GM12878 (cell line): ENCODE data around the gene C1orf74. TPM values are rescaled to one million over a fixed set of nuclear protein-coding genes. Genes with fewer than 3 reads are reported as not detected.

Source experiments
- ATAC-seq: fragments of 200-7000 bp; cut with Tn5 transposase; 3 replicates; pipeline ENCODE4 v1.9.1; 2020; ENCODE audit warnings: mild to moderate bottlenecking, moderate library complexity
- BruUV-seq: library from RNA; stranded (reverse); fragments of 400-500 nt; replicated peaks from 2 replicates; lab custom pipeline; 2021; lab: Mats Ljungman, UMichigan
- CTCF ChIA-PET: fragments of 300-600 bp; sonication (Branson Sonifier 250); formaldehyde crosslinking; extraction: SDS; loops from one replicate; lab custom pipeline; 2021; ENCODE audit warnings: inconsistent platforms; lab: Yijun Ruan, JAX
- POLR2A ChIA-PET: fragments of 350-600 bp; formaldehyde crosslinking; extraction: SDS; loops from one replicate; lab custom pipeline; 2021; ENCODE audit warnings: inconsistent platforms; lab: Charles Lee
- RAD21 ChIA-PET: fragments of 300-600 bp; sonication (Branson Sonifier 250); formaldehyde crosslinking; loops from one replicate; lab custom pipeline; 2023; ENCODE audit warnings: antibody characterized with exemption; ENCODE audit not compliant: unreplicated experiment; lab: Charles Lee
- SMC1A ChIA-PET: fragments of 300-600 bp; sonication (Branson Sonifier 250); formaldehyde crosslinking; loops from one replicate; lab custom pipeline; 2023; ENCODE audit not compliant: unreplicated experiment, uncharacterized antibody; lab: Charles Lee
- DNase-seq: peaks from one replicate; pipeline ENCODE4 v3.0.0-alpha.2; 2011; ENCODE audit warnings: low read depth, low spot score
- FAIRE-seq: peaks from 3 replicates; lab custom pipeline; 2011; peaks lifted over from hg19 to GRCh38; lab: Jason Lieb, UNC
- H2AFZ ChIP-seq: 2 replicates; pipeline ENCODE4 v1.6.0; 2011; ENCODE audit warnings: low read depth, low read length, control low read depth; ENCODE audit not compliant: control insufficient read depth
- H3K27ac ChIP-seq: 2 replicates; pipeline ENCODE4 v1.5.1; 2011; ENCODE audit warnings: control low read depth; ENCODE audit not compliant: control insufficient read depth, insufficient read depth
- H3K27me3 ChIP-seq, 2 experiments: replicated peaks in 1 of 2; 2 replicates each; pipeline versions ENCODE4 v1.6.0 to v1.6.1; 2011; ENCODE audit warnings: low read length in 1 of 2; ENCODE audit not compliant: control insufficient read depth in 2 of 2, insufficient read depth in 2 of 2
- H3K36me3 ChIP-seq, 2 experiments: 2 replicates each; pipeline ENCODE4 v1.5.1; 2011; ENCODE audit warnings: low read length in 1 of 2; ENCODE audit not compliant: control insufficient read depth in 2 of 2, insufficient read depth in 2 of 2
- H3K4me1 ChIP-seq: 2 replicates; pipeline ENCODE4 v1.6.1; 2011; ENCODE audit warnings: mild to moderate bottlenecking, low read length, moderate library complexity, mixed read lengths; ENCODE audit not compliant: control insufficient read depth, insufficient read depth
- H3K4me2 ChIP-seq: 2 replicates; pipeline ENCODE4 v1.6.0; 2011; ENCODE audit warnings: control low read depth; ENCODE audit not compliant: control insufficient read depth, insufficient read depth
- H3K4me3 ChIP-seq: fragments of 200-600 bp; sonication (generic); 2 replicates; pipeline ENCODE4 v1.5.1; 2016
- H3K79me2 ChIP-seq: 2 replicates; pipeline ENCODE4 v1.6.0; 2011; ENCODE audit warnings: low read length; ENCODE audit not compliant: control insufficient read depth, insufficient read depth
- H3K9ac ChIP-seq: 2 replicates; pipeline ENCODE4 v1.8.0; 2011; ENCODE audit warnings: low read length, control low read depth, mixed read lengths; ENCODE audit not compliant: control insufficient read depth, insufficient read depth
- H3K9me3 ChIP-seq: replicated peaks from 3 replicates; pipeline ENCODE4 v1.5.1; 2011; ENCODE audit warnings: mild to moderate bottlenecking, low read length; ENCODE audit not compliant: control insufficient read depth, insufficient read depth
- H4K20me1 ChIP-seq: 2 replicates; pipeline ENCODE4 v1.6.0; 2011; ENCODE audit not compliant: control insufficient read depth, insufficient read depth
- RELB ChIP-seq: fragments of 450-650 bp; IDR thresholded peaks from 2 replicates; pipeline ENCODE4 v1.6.1; 2017; ENCODE audit warnings: low read depth, mild to moderate bottlenecking, moderate library complexity
- YY1 ChIP-seq: IDR thresholded peaks from 2 replicates; pipeline ENCODE4 v1.6.1; 2011; ENCODE audit warnings: low read depth, mild to moderate bottlenecking, low read length
- ZNF622 ChIP-seq: fragments of 450-650 bp; IDR thresholded peaks from 2 replicates; pipeline ENCODE4 v1.6.1; 2017; ENCODE audit warnings: mild to moderate bottlenecking, inconsistent platforms
- WGBS: methylation state at CpG from one replicate; pipeline ENCODE4 v1.1.6; 2016; ENCODE audit warnings: low lambda C conversion rate; ENCODE audit not compliant: insufficient replicate concordance, insufficient coverage; ENCODE audit errors: missing lambda C conversion rate; 5-methylcytosine and 5-hydroxymethylcytosine counted together
- in situ Hi-C: fragments of 300-500 bp; cut with MboI; formaldehyde crosslinking; loops from 9 replicates; pipeline ENCODE4 v1.14.3; 2018; ENCODE audit warnings: mixed read lengths
- intact Hi-C: fragments of 100-400 bp; cut with micrococcal nuclease; formaldehyde crosslinking; loops from one replicate; pipeline ENCODE4 v1.14.2; 2022; ENCODE audit not compliant: unreplicated experiment
- polyA plus RNA-seq, 11 experiments: library from polyadenylated mRNA; depleted of rRNA in 4 of 11; unstranded in 6 of 11; stranded (reverse) in 5 of 11; fragments of >200 nt; fragmentation: Nextera tagmentation in 4 of 11; fragmentation: Illumina TruSeq in 1 of 11; extraction: Ambion mirVana in 4 of 11; extraction: Trizol in 1 of 11; gene quantifications; 1 replicate in 1 of 11; 2 replicates in 10 of 11; pipeline versions ENCODE4 v1.2.1 to v1.2.3, GENCODE V29; 2011 to 2016; ENCODE audit warnings: inconsistent platforms in 2 of 11, missing spikeins in 2 of 11, low read depth in 1 of 11
- total RNA-seq, 4 experiments: library from RNA; depleted of rRNA in 3 of 4; stranded (reverse); fragments of >200 nt in 3 of 4; fragmentation: Illumina TruSeq in 1 of 4; extraction: Trizol in 1 of 4; gene quantifications; 2 replicates each; pipeline versions ENCODE4 v1.2.1 to v1.2.3, GENCODE V29; 2013 to 2021
- TF ChIP-seq, protein P1 (sequence below): fragments of 450-650 bp; IDR thresholded peaks from 2 replicates; pipeline ENCODE4 v1.6.1; 2016; ENCODE audit warnings: mild to moderate bottlenecking, moderate library complexity, borderline replicate concordance
- TF ChIP-seq, protein P2 (sequence below): IDR thresholded peaks from 2 replicates; pipeline ENCODE4 v1.6.1; 2011; ENCODE audit warnings: low read depth, low read length, improper control_type of control experiment, borderline replicate concordance

Gene C1orf74
- total and polyA plus RNA-seq, 10 of the 15 experiments (the other 5 are each of a cell fraction or from before 2014, with no cell fraction given), result 3.1 to 5.5 (median 3.6) TPM

DNA sequence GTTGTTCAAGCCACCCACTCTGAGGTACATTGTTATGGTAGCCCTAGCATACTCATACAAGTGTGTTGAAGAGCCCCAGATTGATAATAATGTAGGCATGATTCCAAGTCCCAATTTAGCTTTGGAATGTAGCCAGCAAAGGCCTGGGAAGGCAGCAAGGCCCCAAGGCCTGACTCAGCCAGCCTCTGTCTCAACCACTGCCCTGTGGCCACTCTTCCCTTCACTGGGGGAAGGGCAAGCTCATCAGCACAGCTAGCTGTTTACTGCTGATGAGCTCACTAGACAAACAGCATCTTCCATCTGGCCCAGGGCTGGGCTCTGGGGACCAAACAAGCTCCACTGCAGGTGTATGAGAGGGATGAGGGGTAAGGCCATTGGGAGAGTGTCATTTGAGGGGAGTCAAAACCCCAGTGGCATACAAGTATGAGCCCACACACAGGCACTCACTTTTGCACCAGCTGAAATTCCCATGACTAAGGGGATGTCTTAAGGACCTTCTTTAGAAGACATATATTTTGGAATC is 23.8 kb upstream of the C1orf74 start (continued):
- TF ChIP-seq, protein P1, sequence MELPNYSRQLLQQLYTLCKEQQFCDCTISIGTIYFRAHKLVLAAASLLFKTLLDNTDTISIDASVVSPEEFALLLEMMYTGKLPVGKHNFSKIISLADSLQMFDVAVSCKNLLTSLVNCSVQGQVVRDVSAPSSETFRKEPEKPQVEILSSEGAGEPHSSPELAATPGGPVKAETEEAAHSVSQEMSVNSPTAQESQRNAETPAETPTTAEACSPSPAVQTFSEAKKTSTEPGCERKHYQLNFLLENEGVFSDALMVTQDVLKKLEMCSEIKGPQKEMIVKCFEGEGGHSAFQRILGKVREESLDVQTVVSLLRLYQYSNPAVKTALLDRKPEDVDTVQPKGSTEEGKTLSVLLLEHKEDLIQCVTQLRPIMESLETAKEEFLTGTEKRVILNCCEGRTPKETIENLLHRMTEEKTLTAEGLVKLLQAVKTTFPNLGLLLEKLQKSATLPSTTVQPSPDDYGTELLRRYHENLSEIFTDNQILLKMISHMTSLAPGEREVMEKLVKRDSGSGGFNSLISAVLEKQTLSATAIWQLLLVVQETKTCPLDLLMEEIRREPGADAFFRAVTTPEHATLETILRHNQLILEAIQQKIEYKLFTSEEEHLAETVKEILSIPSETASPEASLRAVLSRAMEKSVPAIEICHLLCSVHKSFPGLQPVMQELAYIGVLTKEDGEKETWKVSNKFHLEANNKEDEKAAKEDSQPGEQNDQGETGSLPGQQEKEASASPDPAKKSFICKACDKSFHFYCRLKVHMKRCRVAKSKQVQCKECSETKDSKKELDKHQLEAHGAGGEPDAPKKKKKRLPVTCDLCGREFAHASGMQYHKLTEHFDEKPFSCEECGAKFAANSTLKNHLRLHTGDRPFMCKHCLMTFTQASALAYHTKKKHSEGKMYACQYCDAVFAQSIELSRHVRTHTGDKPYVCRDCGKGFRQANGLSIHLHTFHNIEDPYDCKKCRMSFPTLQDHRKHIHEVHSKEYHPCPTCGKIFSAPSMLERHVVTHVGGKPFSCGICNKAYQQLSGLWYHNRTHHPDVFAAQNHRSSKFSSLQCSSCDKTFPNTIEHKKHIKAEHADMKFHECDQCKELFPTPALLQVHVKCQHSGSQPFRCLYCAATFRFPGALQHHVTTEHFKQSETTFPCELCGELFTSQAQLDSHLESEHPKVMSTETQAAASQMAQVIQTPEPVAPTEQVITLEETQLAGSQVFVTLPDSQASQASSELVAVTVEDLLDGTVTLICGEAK, result no peak

DNA sequence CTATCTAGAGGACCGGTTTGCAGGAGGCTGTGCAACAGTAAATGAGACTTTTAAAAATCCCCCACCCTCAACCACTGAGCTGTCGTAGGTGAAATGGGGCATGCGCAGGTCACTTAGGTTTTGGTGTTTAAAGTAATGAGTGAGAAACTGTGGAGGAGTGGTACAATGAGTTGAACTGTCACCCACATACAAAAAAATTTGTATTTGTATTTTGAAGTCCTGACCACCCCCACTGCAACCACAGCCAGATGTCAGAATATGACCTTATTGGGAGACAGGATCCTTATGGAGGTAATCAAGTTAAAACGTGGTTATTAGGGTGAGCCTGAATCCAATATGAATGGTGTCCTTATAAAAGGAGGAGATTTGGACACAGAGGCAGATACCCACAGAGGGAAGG is 23.1 kb upstream of the C1orf74 start:
- Histone ChIP-seq H3K4me1 (no peaks in the 10 kb centered on the region), H3K79me2 (no peaks in the 10 kb centered on the region), H3K36me3 (no peaks in the 10 kb centered on the region), H3K9me3 (no peaks in the 10 kb centered on the region), H4K20me1 (no peaks in the 10 kb centered on the region), H2AFZ (no peak overlapping the region), H3K27me3 (no peaks in the 10 kb centered on the region; a peak in 1 of 4 replicates), H3K27ac (no peak overlapping the region), H3K4me3 (no peak overlapping the region)
- CTCF ChIA-PET, result interaction anchor here (0.6 to 7.7 kb wide), 9 partner anchors 9 to 56 kb away, joined by 3 to 78 read pairs (median 4); no protein-coding TSS in a partner anchor
- no TSS peak for BruUV-seq
- in situ Hi-C loops, result no loop called here
- peak; percentile 39 for ATAC-seq
- RAD21 ChIA-PET, result interaction anchor here (0.6 to 1.2 kb wide), 3 partner anchors 9 to 115 kb away, joined by 3 to 4 read pairs (median 3); partner anchors contain the start of gene C1orf74
- POLR2A ChIA-PET, result interaction anchor here (0.6 to 1.5 kb wide), 8 partner anchors 8 to 1580 kb away, joined by 3 to 6 read pairs (median 4); partner anchors contain the start of gene TRAF3IP3
- 35% methylated on average over 4 of the region's 4 CpGs for WGBS
- SMC1A ChIA-PET, result interaction anchor here (0.6 to 2.5 kb wide), 7 partner anchors 8 to 202 kb away, joined by 3 to 8 read pairs (median 3); partner anchors contain the start of gene TRAF3IP3
- TF ChIP-seq, protein P2, sequence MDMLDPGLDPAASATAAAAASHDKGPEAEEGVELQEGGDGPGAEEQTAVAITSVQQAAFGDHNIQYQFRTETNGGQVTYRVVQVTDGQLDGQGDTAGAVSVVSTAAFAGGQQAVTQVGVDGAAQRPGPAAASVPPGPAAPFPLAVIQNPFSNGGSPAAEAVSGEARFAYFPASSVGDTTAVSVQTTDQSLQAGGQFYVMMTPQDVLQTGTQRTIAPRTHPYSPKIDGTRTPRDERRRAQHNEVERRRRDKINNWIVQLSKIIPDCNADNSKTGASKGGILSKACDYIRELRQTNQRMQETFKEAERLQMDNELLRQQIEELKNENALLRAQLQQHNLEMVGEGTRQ, result no peak
- TF ChIP-seq YY1, result no peak
- TF ChIP-seq RELB, result no peak
- TF ChIP-seq ZNF622, result no peak
- TF ChIP-seq, all 136 proteins: peak for 0
- intact Hi-C loops, result no loop called here
- H3K4me2 ChIP-seq, result no peak overlapping the region
- FAIRE-seq, result no peak
- H3K9ac ChIP-seq, result no peak overlapping the region
- DNase-seq, result no peak
